Left ventricle myocardium inferior (tissue), 1 donor: ENCODE data around the gene PTPN3. TPM values are rescaled to one million over a fixed set of nuclear protein-coding genes. Genes with fewer than 3 reads are reported as not detected.

Experiments used
- DNase-seq: peaks from one replicate; pipeline ENCODE4 v3.0.0-alpha.2; 2020
- H3K27ac ChIP-seq: fragments of 200-600 bp; replicated peaks from 2 replicates; pipeline ENCODE4 v1.8.0; 2021
- H3K27me3 ChIP-seq: fragments of 200-600 bp; 2 replicates; pipeline ENCODE4 v1.8.0; 2021; ENCODE audit warnings: low read depth
- H3K36me3 ChIP-seq: fragments of 200-600 bp; 2 replicates; pipeline ENCODE4 v1.8.0; 2021
- H3K4me1 ChIP-seq: fragments of 200-600 bp; 2 replicates; pipeline ENCODE4 v1.8.0; 2021
- H3K4me3 ChIP-seq: fragments of 200-600 bp; 2 replicates; pipeline ENCODE4 v1.8.0; 2021; ENCODE audit warnings: mild to moderate bottlenecking, moderate library complexity
- H3K9me3 ChIP-seq: fragments of 200-600 bp; replicated peaks from 2 replicates; pipeline ENCODE4 v1.8.0; 2021
- CTCF ChIP-seq: fragments of 200-600 bp; IDR thresholded peaks from 2 replicates; pipeline ENCODE4 v1.8.0; 2021; ENCODE audit warnings: antibody characterized with exemption, mild to moderate bottlenecking, borderline replicate concordance
- intact Hi-C: fragments of 100-400 bp; cut with micrococcal nuclease; formaldehyde crosslinking; loops from one replicate; pipeline ENCODE4 v1.11.0; 2022
- total RNA-seq: library from RNA; stranded (reverse); fragmentation: NEBNext Ultra II Directional; extraction: Animal tissue kit (Norgen Biotek cat#: 25700); gene quantifications from one replicate; pipeline ENCODE4 v1.2.1, GENCODE V29; 2021
- donor health status: DM: no; HTN: yes; CAD: no; lungs with severe emphysema.

PTPN3 gene
- total RNA-seq, 1 donor from 2014 or later, result 27.4 TPM

- Histone ChIP-seq H3K27me3 (no peaks in the 10 kb centered on the region), H3K4me1 (peaks cover under 1% of the 10 kb centered on the region), H3K36me3 (peaks cover 9% of the 10 kb centered on the region), H3K4me3 (no peak overlapping the region), H3K9me3 (no peaks in the 10 kb centered on the region), H3K27ac (no peak overlapping the region)
- DNase-seq, result no peak
- TF ChIP-seq CTCF, result no peak
- intact Hi-C loops, result no loop called here
These were observed 43.4 kb downstream of the PTPN3 start for GRCh38 chr9:109454601-109455155.

- Histone ChIP-seq H3K9me3 (no peaks in the 10 kb centered on the region), H3K4me1 (peaks cover 7% of the 10 kb centered on the region), H3K27ac (no peak overlapping the region), H3K27me3 (no peaks in the 10 kb centered on the region), H3K36me3 (peaks cover 9% of the 10 kb centered on the region), H3K4me3 (no peak overlapping the region)
- no peak for TF ChIP-seq CTCF
- DNase-seq, result no peak
- intact Hi-C loops, result no loop called here
These were observed 44.1 kb downstream of the PTPN3 start for GRCh38 chr9:109454041-109454440.

- intact Hi-C loops, result no loop called here
- Histone ChIP-seq H3K27ac (no peak overlapping the region), H3K4me1 (peaks cover 7% of the 10 kb centered on the region), H3K4me3 (no peak overlapping the region), H3K27me3 (no peaks in the 10 kb centered on the region), H3K9me3 (no peaks in the 10 kb centered on the region), H3K36me3 (peaks cover 9% of the 10 kb centered on the region)
- no peak for DNase-seq
- TF ChIP-seq CTCF, result no peak
These were observed 44.8 kb downstream of the PTPN3 start for GRCh38 chr9:109453210-109453842.

- Histone ChIP-seq H3K4me3 (no peak overlapping the region), H3K4me1 (peaks cover 7% of the 10 kb centered on the region), H3K36me3 (peaks cover 9% of the 10 kb centered on the region), H3K27ac (no peak overlapping the region), H3K27me3 (no peaks in the 10 kb centered on the region), H3K9me3 (no peaks in the 10 kb centered on the region)
- no peak for DNase-seq
- TF ChIP-seq CTCF, result no peak
- intact Hi-C loops, result no loop called here
These were observed 45.3 kb downstream of the PTPN3 start for GRCh38 chr9:109452761-109453160.

- TF ChIP-seq CTCF, result no peak
- intact Hi-C loops, result no loop called here
- Histone ChIP-seq H3K9me3 (no peaks in the 10 kb centered on the region), H3K4me3 (no peak overlapping the region), H3K4me1 (peaks cover 7% of the 10 kb centered on the region), H3K27me3 (no peaks in the 10 kb centered on the region), H3K27ac (no peak overlapping the region), H3K36me3 (peaks cover 6% of the 10 kb centered on the region)
- DNase-seq, result no peak
These were observed 46.6 kb downstream of the PTPN3 start for GRCh38 chr9:109451311-109452025.
